ENCODE results near the gene RAD1.

RAD1 gene

DNA sequence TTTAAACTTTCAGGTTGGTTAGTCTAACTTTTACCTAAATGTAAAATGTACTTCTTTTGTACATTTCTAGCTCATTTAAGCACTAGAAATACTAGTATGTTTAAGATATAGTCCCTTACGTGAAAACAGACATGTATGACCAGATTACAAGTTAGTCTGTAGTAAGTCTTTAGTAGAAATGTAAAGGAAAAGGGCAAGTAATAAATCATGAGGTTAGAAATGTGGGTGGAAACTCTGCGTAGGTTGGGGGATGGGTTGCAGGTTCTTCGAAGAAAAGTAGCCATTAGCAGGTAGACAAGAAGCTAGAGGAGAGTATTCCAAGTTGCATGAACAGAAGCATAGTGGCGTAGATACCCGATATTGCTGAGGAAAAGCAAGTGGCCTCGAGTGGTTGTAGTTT lies 22.9 kb downstream of the RAD1 start:
- TF ChIP-seq GLI2 (tag by site-specific recombination; IDR thresholded peaks at IDR 0.05; ENCODE audit: borderline replicate concordance, low read depth): no peak
- no peak for TF ChIP-seq ZNF660 (tag by site-specific recombination; IDR thresholded peaks at IDR 0.05)
- no peak for TF ChIP-seq ZNF510 (tag by site-specific recombination; IDR thresholded peaks at IDR 0.05; ENCODE audit: insufficient replicate concordance)
- TF ChIP-seq, protein P1, sequence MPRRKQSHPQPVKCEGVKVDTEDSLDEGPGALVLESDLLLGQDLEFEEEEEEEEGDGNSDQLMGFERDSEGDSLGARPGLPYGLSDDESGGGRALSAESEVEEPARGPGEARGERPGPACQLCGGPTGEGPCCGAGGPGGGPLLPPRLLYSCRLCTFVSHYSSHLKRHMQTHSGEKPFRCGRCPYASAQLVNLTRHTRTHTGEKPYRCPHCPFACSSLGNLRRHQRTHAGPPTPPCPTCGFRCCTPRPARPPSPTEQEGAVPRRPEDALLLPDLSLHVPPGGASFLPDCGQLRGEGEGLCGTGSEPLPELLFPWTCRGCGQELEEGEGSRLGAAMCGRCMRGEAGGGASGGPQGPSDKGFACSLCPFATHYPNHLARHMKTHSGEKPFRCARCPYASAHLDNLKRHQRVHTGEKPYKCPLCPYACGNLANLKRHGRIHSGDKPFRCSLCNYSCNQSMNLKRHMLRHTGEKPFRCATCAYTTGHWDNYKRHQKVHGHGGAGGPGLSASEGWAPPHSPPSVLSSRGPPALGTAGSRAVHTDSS (tag by site-specific recombination; IDR thresholded peaks at IDR 0.05): no peak
- no peak for TF ChIP-seq ZBTB7A (tag by site-specific recombination; IDR thresholded peaks at IDR 0.05; ENCODE audit: low read depth)
- TF ChIP-seq ZNF560 (tag by site-specific recombination; IDR thresholded peaks at IDR 0.05; ENCODE audit: borderline replicate concordance): no peak
- TF ChIP-seq, protein P2, sequence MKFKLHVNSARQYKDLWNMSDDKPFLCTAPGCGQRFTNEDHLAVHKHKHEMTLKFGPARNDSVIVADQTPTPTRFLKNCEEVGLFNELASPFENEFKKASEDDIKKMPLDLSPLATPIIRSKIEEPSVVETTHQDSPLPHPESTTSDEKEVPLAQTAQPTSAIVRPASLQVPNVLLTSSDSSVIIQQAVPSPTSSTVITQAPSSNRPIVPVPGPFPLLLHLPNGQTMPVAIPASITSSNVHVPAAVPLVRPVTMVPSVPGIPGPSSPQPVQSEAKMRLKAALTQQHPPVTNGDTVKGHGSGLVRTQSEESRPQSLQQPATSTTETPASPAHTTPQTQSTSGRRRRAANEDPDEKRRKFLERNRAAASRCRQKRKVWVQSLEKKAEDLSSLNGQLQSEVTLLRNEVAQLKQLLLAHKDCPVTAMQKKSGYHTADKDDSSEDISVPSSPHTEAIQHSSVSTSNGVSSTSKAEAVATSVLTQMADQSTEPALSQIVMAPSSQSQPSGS (tag by site-specific recombination; IDR thresholded peaks at IDR 0.05; ENCODE audit: low read depth): no peak
- TF ChIP-seq RBAK (tag by site-specific recombination; IDR thresholded peaks at IDR 0.05): no peak
- TF ChIP-seq ZNF146 (tag by site-specific recombination; IDR thresholded peaks at IDR 0.05): no peak
- TF ChIP-seq ZNF529 (tag by site-specific recombination; IDR thresholded peaks at IDR 0.05; ENCODE audit: insufficient replicate concordance): no peak
- CTCF ChIA-PET: interaction anchor here (0.7 to 8.9 kb wide), 5 partner anchors 11 to 406 kb away, joined by 3 to 156 read pairs (median 5); no protein-coding TSS in a partner anchor

DNA sequence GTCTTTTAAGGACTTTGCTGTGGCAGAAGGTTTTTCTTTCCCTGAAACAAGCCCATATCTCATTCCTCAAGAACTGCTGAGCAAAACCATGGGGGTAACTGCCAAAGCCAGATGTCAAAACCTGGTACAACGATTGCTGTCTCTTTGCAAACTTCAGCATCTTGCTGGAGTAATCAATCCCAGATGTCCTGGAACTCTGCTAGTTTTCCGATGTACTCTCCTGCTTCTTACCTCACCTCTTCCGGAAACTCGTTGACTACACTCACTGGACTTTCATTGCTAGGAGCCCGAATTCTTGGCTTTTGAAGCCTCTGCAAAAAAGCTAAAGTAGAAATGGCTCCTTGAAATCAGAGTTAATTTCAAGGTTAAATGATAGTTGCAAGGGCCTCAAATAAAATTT lies 23.3 kb downstream of the RAD1 start:
- ChIA-PET CTCF (interaction anchor here (7.7 kb wide), 1 partner anchor 406 kb away, joined by 150 read pairs; no protein-coding TSS in a partner anchor), POLR2A (no interaction called here)

More for the DNA sequence above, 22.9 kb downstream of the RAD1 start:
- no peak overlapping the region for H3K27ac ChIP-seq (ENCODE audit: extremely low read depth, low read depth, low read length)
- H3K9me3 ChIP-seq (ENCODE audit: control insufficient read depth, insufficient read depth, low read depth, low read length): no peaks in the 10 kb centered on the region
- no peak overlapping the region for H3K4me3 ChIP-seq (ENCODE audit: low read depth, low read length)
- no peaks in the 10 kb centered on the region; a peak in 1 of 3 replicates for H3K36me3 ChIP-seq (ENCODE audit: control insufficient read depth in 2 of 2, insufficient read depth in 1 of 2, low read length in 2 of 2)
- H3K4me1 ChIP-seq (ENCODE audit: control insufficient read depth, insufficient read depth, low read length): no peaks in the 10 kb centered on the region
- POLR2A ChIA-PET: interaction anchor here (0.7 kb wide), 1 partner anchor 23 kb away, joined by 5 read pairs; the partner anchor contains the start of genes BRIX1 and RAD1

More for the DNA sequence above, 23.3 kb downstream of the RAD1 start:
- no peaks in the 10 kb centered on the region for H3K9me3 ChIP-seq (ENCODE audit: control insufficient read depth, insufficient read depth, low read depth, low read length)
- H3K4me3 ChIP-seq (ENCODE audit: low read depth, low read length): no peak overlapping the region
- no peak for TF ChIP-seq ZNF133 (tag by site-specific recombination; IDR thresholded peaks at IDR 0.05)
- no peak for TF ChIP-seq BCL11B (tag by site-specific recombination; IDR thresholded peaks at IDR 0.05; ENCODE audit: low read depth)
- TF ChIP-seq ZFP69B (tag by site-specific recombination; IDR thresholded peaks at IDR 0.05): no peak
- no peak for TF ChIP-seq ZNF510 (tag by site-specific recombination; IDR thresholded peaks at IDR 0.05; ENCODE audit: insufficient replicate concordance)
- TF ChIP-seq, protein P3, sequence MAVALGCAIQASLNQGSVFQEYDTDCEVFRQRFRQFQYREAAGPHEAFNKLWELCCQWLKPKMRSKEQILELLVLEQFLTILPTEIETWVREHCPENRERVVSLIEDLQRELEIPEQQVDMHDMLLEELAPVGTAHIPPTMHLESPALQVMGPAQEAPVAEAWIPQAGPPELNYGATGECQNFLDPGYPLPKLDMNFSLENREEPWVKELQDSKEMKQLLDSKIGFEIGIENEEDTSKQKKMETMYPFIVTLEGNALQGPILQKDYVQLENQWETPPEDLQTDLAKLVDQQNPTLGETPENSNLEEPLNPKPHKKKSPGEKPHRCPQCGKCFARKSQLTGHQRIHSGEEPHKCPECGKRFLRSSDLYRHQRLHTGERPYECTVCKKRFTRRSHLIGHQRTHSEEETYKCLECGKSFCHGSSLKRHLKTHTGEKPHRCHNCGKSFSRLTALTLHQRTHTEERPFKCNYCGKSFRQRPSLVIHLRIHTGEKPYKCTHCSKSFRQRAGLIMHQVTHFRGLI (tag by site-specific recombination; IDR thresholded peaks at IDR 0.05): no peak
- TF ChIP-seq, protein P4, sequence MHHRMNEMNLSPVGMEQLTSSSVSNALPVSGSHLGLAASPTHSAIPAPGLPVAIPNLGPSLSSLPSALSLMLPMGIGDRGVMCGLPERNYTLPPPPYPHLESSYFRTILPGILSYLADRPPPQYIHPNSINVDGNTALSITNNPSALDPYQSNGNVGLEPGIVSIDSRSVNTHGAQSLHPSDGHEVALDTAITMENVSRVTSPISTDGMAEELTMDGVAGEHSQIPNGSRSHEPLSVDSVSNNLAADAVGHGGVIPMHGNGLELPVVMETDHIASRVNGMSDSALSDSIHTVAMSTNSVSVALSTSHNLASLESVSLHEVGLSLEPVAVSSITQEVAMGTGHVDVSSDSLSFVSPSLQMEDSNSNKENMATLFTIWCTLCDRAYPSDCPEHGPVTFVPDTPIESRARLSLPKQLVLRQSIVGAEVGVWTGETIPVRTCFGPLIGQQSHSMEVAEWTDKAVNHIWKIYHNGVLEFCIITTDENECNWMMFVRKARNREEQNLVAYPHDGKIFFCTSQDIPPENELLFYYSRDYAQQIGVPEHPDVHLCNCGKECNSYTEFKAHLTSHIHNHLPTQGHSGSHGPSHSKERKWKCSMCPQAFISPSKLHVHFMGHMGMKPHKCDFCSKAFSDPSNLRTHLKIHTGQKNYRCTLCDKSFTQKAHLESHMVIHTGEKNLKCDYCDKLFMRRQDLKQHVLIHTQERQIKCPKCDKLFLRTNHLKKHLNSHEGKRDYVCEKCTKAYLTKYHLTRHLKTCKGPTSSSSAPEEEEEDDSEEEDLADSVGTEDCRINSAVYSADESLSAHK (tag by site-specific recombination; IDR thresholded peaks at IDR 0.05): no peak
- H3K27ac ChIP-seq (ENCODE audit: extremely low read depth, low read depth, low read length): no peak overlapping the region
- H3K4me1 ChIP-seq (ENCODE audit: control insufficient read depth, insufficient read depth, low read length): no peaks in the 10 kb centered on the region
- no peaks in the 10 kb centered on the region; a peak in 1 of 3 replicates for H3K36me3 ChIP-seq (ENCODE audit: control insufficient read depth in 2 of 2, insufficient read depth in 1 of 2, low read length in 2 of 2)
